GM21786 (cell line): ENCODE results near the gene GALC.

ENCODE experiments used
- ATAC-seq: cut with Tn5 transposase; IDR thresholded peaks from one replicate; pipeline ENCODE4 v1.9.1; 2021; ENCODE audit not compliant: unreplicated experiment

The GALC gene

DNA sequence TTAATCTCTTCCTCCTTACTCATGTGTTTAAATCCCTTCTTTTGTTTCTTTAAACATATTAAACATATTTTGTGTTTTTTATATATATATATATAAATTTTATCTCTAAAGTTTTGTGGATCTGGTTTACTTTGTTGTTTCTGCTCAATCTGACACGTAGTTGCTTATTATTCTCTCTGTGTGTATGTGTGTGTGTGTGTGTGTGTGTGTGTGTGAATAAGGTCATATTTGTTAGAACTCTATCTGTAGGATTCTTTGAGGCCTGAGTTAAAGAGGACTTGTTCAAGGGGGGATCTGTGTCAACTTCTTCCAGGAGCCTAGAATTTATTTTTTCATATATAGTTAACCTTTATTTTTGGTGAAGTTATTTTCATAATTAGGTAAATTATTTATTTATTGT is 14.6 kb upstream of the GALC start:
- ATAC-seq = no peak

DNA sequence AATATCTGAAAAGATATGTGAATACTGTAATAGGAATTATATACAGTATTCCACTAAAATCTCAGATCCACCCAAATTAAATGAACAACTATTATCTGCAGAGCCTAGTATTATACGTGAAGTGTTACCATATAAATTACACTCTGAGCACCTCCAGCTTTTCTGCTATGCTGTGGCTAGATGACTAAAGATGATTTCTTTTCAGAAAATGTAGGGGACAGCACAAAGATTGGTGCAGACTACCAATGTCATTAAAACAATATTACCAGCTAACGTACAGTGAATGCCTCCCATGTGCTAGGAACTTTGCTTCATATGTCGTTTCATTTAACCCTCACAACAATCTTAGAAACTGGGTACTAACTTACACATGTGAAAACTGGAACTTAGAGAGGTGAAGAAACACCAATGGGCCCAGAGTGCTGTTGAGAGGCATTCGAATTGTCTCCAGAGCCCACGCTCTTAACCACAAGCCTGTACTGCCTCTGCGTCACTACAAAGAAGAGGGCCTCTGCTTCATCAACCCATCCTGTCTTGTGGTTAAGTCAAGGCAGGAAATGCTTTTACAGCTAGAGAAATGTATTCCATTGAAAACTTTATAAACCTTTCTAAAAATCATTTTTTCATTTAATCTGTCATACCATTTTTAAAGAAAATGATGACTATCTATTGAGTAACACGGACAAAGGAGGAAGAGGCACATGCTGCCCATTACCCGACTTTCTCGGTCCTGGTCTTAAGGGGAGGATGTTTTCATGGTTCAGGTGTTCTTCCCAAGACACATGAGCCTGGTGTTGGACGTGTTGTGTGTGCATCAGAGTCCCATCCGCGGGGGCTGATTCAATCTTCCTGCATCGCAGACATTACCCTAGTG is 13.2 kb upstream of the GALC start:
- peak; percentile 90 for ATAC-seq

DNA sequence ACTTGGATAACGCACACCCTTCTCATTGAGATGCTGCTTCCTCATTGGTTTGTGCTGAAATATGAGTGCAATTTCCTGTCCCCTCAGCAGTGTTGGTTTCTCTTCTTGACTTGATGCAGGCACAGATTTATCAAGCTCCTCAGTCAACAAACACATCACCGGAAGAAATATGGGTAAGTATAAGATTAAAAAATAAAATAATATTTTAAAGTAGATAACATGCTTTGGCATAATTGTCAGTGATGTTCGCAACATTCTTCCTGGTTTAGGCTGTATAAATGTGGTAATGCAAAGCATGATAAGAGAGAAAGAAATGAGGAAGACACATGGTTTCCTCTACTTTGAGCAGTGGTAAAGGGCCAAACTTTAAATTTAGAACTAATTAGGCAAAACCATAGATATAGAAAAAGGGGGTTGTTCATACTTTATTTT is 12.1 kb upstream of the GALC start, which contains the start of gene GPR65:
TSS of gene GPR65 (plus strand) at position 86 of the 432 bp plus-strand sequence. CDS start 5,713 bp downstream, outside the sequence.
- ATAC-seq = peak; percentile 63

DNA sequence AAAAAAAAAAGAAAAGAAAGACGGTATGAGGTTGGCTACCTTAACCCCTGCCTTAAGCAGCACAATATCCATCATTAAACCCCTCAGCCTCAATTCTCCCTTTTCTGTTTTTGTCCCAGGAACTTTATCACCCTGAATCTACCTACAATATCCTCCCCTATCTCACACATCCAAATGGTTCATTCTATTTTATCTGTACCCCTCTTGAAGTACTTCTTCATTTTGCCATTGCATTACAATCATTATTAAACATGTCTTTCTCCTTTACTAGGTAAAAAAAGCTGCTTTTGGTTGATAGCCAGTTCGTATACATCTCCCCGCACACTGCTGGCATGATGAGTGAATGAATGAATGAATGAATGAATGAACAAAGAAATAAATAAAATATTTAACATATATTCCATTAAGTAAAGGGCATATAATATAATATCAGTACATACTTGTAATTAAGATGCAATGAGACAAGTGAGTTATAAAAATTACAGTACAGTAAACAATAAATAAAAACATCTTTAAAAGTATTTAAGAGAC is 11.6 kb upstream of the GALC start:
- no peak for ATAC-seq

DNA sequence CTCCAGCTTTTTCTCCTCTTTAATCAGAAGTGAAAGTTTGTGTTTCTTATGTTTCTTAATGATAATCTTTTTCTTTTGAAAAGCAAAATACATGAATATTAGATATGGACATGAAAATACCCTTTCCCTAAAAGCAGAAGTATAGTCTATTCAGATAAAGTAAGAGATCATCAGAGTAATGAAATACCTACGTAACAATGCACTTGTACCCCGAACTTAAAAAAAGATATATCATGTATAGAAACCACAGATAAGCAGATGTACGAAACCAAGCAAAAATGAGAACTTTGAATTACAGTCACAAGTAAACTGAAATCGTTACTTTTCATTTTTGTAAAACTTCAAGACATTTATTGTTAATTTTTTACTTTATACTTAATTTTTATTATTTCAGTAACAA is 10.4 kb upstream of the GALC start:
- ATAC-seq = no peak

DNA sequence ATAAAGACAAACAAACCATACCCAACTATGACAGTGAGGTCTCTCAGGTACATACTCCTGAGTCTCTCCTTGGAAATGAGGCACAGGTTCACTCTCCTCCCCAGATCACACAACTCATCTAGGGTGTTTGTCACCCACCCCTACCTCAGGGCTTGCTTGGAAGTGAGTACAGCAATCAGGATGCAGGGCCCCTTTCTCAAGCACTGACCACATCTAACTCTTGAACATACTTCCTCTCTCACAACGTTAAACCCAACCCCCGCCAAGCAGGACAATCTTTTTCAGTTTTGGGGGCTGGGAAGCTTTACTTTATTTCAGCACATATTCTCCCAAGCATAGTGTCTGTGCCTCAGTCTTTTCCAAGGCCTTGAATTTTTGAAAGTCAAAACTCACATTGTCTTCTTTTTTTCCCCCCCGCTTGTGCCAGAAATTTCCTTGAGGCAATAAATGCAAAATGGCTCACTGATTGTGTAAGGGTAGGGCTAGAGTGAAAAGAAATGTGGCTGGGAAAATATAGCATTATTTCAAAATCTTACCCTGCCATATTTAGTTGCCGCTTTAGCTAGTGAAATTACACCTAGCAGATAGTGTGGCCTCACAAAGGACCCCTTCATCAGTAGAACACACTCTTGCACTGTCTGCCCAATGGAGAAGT is 9.6 kb upstream of the GALC start:
- ATAC-seq = no peak

DNA sequence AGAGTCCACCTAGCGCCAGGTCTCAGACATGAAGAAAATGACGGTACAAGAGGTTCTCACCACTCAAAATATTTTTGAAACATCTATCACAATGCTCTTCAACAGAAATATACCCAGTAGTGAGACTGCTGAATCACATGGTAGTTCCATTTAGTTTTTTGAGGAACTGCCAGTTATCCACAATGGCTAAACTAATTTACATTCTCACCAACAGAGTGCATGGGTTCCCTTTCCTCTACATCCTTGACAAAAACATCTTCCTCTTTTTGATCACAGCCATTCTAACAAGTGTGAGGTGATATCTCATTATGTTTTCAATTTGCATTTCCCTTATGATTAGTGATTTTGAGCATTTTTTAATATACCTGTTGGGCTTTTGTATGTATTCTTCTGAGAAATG is 6.3 kb upstream of the GALC start:
- no peak for ATAC-seq

DNA sequence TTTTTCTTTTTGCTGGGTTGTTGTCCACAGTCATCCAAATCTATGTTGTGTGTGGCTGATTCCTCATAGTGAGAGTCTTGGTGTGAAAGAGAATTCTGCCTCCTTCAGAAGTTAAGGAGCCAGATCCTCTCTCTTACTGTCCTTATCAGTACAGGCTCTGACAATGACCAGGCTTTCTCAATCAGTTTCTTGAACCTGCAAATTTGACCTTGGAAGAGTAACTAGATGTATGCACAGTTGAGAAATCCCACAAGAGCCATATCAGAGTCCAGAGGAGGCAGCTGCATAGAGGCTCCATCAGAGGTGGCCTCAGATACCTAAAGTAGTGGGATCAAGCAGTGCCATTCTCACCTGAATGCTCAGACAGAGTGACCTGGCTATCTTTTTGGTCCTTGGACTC is 5.5 kb upstream of the GALC start:
- ATAC-seq = no peak

DNA sequence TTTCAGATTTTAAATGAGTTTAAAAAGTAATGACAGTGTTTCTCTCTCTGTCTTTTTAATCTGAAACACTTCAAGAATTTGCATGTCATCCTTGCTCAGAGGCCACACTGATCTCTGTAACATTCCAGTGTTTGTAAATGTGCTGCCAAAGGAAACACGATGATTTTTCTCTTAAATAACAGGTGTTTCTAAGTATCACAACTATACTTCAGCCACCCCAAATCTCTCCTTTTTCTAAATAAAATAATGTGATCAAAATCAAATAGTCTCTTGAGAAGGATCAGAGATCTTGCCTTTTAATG is 3.3 kb upstream of the GALC start:
- no peak for ATAC-seq

DNA sequence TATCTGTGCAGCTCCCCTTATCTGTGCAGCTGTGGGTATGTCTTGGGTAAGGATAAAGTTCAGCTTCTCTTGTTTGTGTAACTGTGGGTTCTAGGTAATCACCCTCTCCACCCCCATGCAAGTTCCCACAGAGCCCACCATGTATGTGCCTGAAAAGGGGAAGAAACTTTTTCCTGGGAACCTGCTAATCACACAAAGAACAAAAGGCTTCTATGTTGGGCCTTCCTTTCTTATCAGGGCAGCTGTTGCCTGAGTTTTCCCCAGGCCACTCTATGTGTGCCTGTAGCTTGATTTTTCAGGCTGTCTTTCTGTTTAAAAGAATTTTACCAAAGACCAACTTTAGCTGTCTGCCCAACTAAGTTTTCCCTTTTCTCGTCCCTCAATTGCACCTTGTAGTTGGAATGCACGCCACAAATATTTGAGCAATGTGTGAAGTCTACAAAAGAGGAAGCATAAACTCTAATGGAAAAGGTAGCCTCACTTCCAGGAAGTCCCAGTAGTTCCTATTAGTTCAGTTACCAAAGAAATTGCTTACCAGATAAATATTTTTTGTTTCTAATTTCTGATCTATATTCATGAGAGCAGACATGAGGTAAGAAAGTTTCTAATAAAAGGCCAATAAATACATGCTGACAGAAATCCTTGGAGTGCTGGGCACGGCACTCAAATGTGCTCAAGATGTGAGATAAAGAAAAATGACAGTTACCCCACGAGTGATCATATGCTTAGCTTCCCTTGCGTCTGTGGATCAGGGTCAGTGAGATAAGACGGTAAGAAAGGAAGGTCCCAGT is 2.7 kb upstream of the GALC start:
- no peak for ATAC-seq

DNA sequence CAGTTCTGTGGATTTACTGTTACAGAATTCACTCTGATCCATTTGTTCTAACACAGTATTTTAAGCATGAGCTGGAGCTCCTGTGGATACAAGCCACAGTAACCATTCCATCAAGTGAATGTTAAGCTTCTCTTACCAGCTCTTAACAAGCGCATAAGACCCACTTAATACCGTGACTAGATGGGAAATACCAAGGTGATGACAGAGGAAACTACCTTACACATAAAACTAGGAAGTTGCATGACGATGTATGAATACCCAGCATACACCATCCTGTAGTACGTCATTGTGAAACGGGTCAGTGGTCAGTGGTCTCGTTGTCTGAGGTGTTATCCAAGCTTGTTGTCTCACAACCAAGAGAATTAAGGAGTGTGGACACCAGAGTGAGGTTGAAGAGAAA is 2.0 kb upstream of the GALC start:
- ATAC-seq = peak; percentile 31

DNA sequence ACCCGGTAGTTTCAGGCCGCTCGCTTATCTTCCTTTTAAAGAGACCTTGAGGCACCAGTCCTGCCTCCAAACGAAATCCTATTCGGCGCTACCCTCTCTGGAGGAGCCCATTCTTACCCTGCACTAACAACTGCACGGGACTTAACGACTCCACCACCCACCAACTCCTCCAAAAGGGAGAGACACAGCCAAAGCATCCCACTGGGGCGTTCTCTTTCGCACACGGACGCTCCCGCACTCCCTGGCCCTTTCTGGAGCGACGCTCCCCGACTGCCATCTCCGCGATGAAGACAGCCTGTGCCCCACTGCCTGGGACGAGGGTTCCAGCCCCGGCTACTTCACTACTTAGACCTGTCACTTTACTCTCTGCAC is 650 bp downstream of the GALC start:
- peak; percentile 1 for ATAC-seq

DNA sequence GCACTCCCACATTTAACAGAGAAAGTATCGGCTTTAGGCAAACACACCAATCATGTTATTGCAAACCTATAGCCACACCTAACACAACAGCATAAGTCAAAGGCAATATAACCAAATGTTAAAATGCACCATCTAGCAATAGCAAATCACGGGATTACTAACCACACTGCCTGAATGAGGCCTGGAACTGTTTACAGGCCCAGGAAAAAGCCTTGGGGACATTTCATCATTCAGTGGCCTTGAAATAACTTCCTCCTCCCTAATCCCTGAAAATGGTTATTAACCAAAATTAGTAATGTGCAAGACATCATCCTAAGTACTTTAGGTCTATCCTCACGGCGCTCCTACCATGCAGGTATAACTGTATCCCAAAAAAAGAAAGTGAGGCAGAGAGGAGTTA is 2.3 kb downstream of the GALC start:
- no peak for ATAC-seq

DNA sequence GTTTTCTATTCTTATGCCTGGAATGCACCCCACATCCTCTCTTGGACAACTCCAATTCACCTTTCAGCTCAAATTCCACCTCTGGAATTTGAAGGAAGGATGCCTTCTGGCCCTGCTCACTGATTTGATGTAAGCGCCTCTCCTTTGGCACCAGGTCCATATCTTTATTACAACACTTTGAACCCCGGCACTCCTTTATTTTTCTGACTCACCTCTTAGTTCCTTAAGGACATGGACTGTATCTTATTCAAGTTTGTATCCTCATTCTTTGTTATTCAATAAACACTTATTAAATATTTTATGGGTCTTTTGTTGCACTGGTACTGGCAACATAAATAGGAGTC is 3.1 kb downstream of the GALC start:
- ATAC-seq = no peak

DNA sequence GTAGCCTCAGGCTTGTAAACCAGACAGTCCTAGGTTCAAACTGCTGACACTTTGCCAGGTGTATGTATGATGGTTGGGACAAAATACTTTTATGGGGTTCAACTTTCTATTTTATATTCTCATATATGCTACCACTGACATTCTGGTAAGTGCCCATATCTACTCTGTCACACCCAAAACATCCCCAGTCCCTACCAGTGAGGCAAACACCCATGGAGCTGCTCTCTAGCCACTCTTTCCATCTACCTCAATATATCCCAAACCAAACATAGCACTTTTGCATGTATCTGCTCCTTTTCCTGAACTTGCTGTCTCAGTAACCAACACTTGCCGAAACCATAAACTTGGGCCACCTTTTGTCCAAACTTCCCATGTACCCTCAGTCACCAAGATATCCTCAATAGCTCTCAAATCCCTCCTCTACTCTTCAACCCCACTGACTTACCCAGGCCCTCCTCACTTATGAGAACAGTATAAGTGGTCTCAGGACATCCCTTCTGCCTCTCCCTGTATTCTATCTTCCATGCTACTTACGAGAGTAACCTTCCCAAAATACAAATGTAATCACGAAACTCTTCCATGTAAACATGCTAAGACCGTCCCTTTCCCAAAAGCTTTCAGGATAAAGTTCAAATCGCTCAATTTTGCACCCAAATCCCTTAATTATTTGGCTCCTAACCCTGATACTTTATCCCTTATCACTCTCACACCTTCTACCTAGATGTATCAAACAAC is 3.6 kb downstream of the GALC start:
- ATAC-seq = no peak

DNA sequence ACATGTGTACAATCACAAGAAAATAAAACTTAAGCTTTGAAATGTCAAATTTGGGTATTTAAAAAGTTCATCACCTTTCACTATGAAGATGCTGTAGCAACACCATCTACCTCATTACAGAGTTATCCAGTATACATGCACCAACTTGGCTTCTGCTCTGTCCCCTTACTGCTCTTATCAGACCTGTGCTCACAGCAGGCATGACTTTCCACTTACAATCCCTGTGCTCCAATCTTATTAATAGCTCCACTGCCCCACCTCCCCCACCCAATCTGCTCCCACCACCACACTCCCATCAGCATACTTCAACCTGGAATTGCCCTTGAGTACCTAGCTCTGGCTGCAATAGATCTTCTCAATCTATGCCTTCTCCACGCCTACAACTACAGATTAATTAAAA is 13.3 kb downstream of the GALC start:
- ATAC-seq = no peak

DNA sequence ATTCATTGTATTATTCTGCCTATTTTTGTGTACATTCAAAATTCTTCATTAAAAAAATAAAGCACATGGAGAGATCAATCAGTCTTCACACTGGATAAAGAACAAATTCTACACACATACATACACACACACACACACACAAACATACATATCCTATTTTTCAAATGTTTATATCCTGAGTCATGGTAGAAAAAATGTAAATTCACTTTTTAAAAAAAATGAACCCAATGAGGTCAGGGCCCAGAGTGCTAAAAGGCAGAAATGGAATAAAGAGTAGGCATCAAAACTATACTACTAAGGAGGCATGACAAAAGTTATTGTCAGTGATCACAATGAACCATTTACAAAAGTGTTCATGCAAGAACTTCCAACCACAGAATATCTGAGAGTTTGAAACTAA is 17.3 kb downstream of the GALC start:
- ATAC-seq = no peak

DNA sequence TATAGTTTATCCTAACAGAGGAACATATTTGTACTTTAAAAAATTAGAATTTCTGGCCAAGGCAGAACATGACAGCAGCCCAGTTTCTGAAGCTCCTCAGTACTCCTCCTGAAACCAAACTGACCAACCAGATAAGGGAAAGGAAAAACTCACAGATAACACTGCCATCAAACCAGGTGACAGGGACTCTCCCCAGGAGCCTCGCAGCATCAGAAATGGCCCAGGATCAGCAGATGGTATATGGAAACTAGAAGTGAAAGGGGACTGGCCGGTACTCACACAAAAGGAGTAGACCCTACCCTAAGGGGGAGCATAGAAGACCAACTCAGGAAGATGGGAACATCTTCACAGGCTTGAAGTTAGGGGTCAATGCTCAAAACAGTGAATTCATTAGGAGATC is 22.0 kb downstream of the GALC start:
- peak; percentile 97 for ATAC-seq

DNA sequence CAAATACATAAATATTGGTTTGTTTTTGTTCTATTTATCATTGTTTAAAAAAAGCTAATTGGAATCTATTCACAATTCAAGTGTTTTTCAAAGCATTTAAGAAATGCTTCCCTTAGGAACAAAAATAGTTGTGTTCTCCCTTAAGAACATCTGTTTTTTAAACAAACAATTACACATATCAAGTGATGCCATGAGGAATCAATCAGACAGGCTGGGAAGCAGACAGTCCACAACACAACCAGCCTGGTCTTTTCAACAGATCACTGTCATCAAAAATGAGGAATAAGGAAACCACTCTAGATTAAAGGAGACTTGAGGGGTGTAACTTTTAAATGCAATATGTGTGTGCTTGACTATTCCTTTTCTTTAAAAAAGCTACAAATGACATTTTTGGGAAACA is 25.5 kb downstream of the GALC start:
- no peak for ATAC-seq

DNA sequence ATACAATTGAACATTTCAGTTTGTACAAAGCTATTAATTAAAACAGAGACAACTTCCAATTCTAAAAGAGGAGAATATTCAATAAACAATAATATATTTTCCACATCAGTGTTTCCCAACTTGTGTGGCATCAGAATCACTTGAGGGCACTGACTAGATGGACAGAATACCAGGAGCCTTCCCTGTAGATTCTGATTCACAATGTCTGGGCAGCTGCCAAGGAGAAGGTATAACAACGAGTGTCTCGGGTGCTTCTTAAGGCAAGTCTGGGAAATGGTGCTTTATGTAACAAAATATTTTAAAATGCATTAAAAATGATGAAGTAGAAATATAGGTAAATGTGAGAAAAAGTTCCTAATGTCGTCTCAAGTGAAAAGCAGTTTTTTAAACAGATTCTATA is 26.2 kb downstream of the GALC start:
- ATAC-seq = no peak

DNA sequence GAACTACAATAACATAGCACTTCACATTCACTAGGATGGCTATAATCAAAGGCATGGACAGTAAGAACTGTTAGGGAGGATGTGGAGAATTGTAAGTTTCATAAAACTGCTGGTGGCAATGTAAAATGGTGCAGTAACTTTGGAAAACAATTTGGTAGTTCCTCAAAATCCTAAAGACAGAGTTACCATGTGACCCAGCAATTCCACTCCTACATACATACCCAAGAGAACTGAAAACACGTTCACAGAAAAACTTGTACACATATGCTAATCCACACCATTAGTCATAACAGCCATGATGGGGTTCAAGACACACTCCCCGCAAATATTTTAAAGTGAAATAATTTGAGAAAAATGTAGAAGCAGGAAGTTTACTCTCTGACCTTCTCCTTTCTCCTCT is 31.7 kb downstream of the GALC start:
- ATAC-seq = no peak
